Measurements from ENCODE around the gene RASGRF2. TPM values are rescaled to one million over a fixed set of nuclear protein-coding genes. Genes with fewer than 3 reads are reported as not detected.
A peak's percentile ranks its signal among the peaks of the same experiment; 100 is the strongest.

Gene RASGRF2
- total RNA-seq, 1 donor from 2014 or later = 1.4 TPM

- no peaks in the 10 kb centered on the region for H3K36me3 Mint-ChIP-seq (ENCODE audit: unreplicated experiment)
- peaks cover 24% of the 10 kb centered on the region for H3K4me1 Mint-ChIP-seq (ENCODE audit: low read depth, unreplicated experiment)
- peaks cover 2% of the 10 kb centered on the region for H3K27me3 Mint-ChIP-seq (ENCODE audit: unreplicated experiment)
- peaks cover 5% of the 10 kb centered on the region for H3K9me3 Mint-ChIP-seq (ENCODE audit: unreplicated experiment)
- TF ChIP-seq CTCF (IDR thresholded peaks at IDR 0.05; ENCODE audit: partially characterized antibody, unreplicated experiment) = no peak
- no peak for DNase-seq
- peak overlapping the region; percentile 31 for H3K4me3 Mint-ChIP-seq (ENCODE audit: unreplicated experiment)
- peak overlapping the region; percentile 90 for H3K27ac Mint-ChIP-seq (ENCODE audit: unreplicated experiment)
Observed at GRCh38 chr5:81184749-81185110, 224.6 kb downstream of the RASGRF2 start.

GRCh38 chr5:81187885-81188284 lies 227.7 kb downstream of the RASGRF2 start:
- Mint-ChIP-seq H3K4me3 (ENCODE audit: unreplicated experiment) (no peak overlapping the region), H3K27ac (ENCODE audit: unreplicated experiment) (no peak overlapping the region), H3K9me3 (ENCODE audit: unreplicated experiment) (peaks cover 5% of the 10 kb centered on the region), H3K27me3 (ENCODE audit: unreplicated experiment) (no peaks in the 10 kb centered on the region), H3K36me3 (ENCODE audit: unreplicated experiment) (no peaks in the 10 kb centered on the region), H3K4me1 (ENCODE audit: low read depth, unreplicated experiment) (peaks cover 20% of the 10 kb centered on the region)
- no peak for DNase-seq
- TF ChIP-seq CTCF (IDR thresholded peaks at IDR 0.05; ENCODE audit: partially characterized antibody, unreplicated experiment) = no peak

GRCh38 chr5:81188962-81189361 lies 228.8 kb downstream of the RASGRF2 start:
- Mint-ChIP-seq H3K4me1 (ENCODE audit: low read depth, unreplicated experiment) (peaks cover 14% of the 10 kb centered on the region), H3K36me3 (ENCODE audit: unreplicated experiment) (no peaks in the 10 kb centered on the region), H3K27ac (ENCODE audit: unreplicated experiment) (no peak overlapping the region), H3K9me3 (ENCODE audit: unreplicated experiment) (peaks cover 5% of the 10 kb centered on the region), H3K27me3 (ENCODE audit: unreplicated experiment) (no peaks in the 10 kb centered on the region), H3K4me3 (ENCODE audit: unreplicated experiment) (no peak overlapping the region)
- no peak for DNase-seq
- TF ChIP-seq CTCF (IDR thresholded peaks at IDR 0.05; ENCODE audit: partially characterized antibody, unreplicated experiment) = no peak

- TF ChIP-seq CTCF (IDR thresholded peaks at IDR 0.05; ENCODE audit: partially characterized antibody, unreplicated experiment) = no peak
- Mint-ChIP-seq H3K4me1 (ENCODE audit: low read depth, unreplicated experiment) (peaks cover 9% of the 10 kb centered on the region), H3K9me3 (ENCODE audit: unreplicated experiment) (peaks cover 5% of the 10 kb centered on the region), H3K27ac (ENCODE audit: unreplicated experiment) (no peak overlapping the region), H3K27me3 (ENCODE audit: unreplicated experiment) (no peaks in the 10 kb centered on the region), H3K4me3 (ENCODE audit: unreplicated experiment) (no peak overlapping the region), H3K36me3 (ENCODE audit: unreplicated experiment) (no peaks in the 10 kb centered on the region)
- DNase-seq = no peak
Observed at GRCh38 chr5:81189875-81190498, 229.8 kb downstream of the RASGRF2 start.

GRCh38 chr5:81191726-81192372 lies 231.7 kb downstream of the RASGRF2 start:
- Mint-ChIP-seq H3K27ac (ENCODE audit: unreplicated experiment) (no peak overlapping the region), H3K4me1 (ENCODE audit: low read depth, unreplicated experiment) (peaks cover 8% of the 10 kb centered on the region), H3K36me3 (ENCODE audit: unreplicated experiment) (no peaks in the 10 kb centered on the region), H3K27me3 (ENCODE audit: unreplicated experiment) (no peaks in the 10 kb centered on the region), H3K9me3 (ENCODE audit: unreplicated experiment) (peaks cover 1% of the 10 kb centered on the region), H3K4me3 (ENCODE audit: unreplicated experiment) (no peak overlapping the region)
- DNase-seq = no peak
- no peak for TF ChIP-seq CTCF (IDR thresholded peaks at IDR 0.05; ENCODE audit: partially characterized antibody, unreplicated experiment)

Measured in glutamatergic neuron (in vitro differentiated cells).